Kidney (tissue), 14 donors: ENCODE results near the gene GRAP2. TPM values are rescaled to one million over a fixed set of nuclear protein-coding genes. Genes with fewer than 3 reads are reported as not detected.
"Not testable (repeated sequence)": the region's sequence is repeated elsewhere in the genome, so short reads cannot be mapped to it uniquely, and the experiment has no call there.

Experiments
- DNase-seq, 5 donors: peaks; one replicate each; pipeline ENCODE4 v3.0.0-alpha.2; 2013 to 2020
- FAIRE-seq: peaks from 2 replicates; lab custom pipeline; 2012; peaks lifted over from hg19 to GRCh38; lab: Jason Lieb, UNC
- H3K27ac ChIP-seq, 2 donors: one replicate each; pipeline ENCODE4 v1.7.0; 2013; ENCODE audit warnings: low read depth in 2 of 2, low read length in 2 of 2, inconsistent platforms in 1 of 2
- H3K27me3 ChIP-seq: one replicate; pipeline ENCODE4 v1.7.1; 2013; ENCODE audit warnings: low read length, inconsistent platforms; ENCODE audit not compliant: control insufficient read depth, insufficient read depth
- H3K36me3 ChIP-seq, 3 donors: one replicate each; pipeline versions ENCODE4 v1.7.0 to v1.7.1; 2013; ENCODE audit warnings: low read length in 3 of 3, control low read depth in 1 of 3, inconsistent platforms in 1 of 3; ENCODE audit not compliant: insufficient read depth in 3 of 3, control insufficient read depth in 2 of 3
- H3K4me1 ChIP-seq, 3 donors: one replicate each; pipeline versions ENCODE4 v1.7.0 to v1.7.1; 2013; ENCODE audit warnings: low read length in 3 of 3, inconsistent platforms in 1 of 3, low read depth in 1 of 3; ENCODE audit not compliant: control insufficient read depth in 2 of 3, insufficient read depth in 2 of 3
- H3K4me3 ChIP-seq, 3 donors: one replicate each; pipeline versions ENCODE4 v1.7.0 to v1.8.1; 2013; ENCODE audit warnings: low read length in 3 of 3, control low read depth in 1 of 3, inconsistent platforms in 1 of 3
- H3K9ac ChIP-seq, 3 donors: one replicate each; pipeline versions ENCODE4 v1.7.0 to v1.7.1; 2013; ENCODE audit warnings: low read length in 3 of 3, control low read depth in 1 of 3, inconsistent platforms in 1 of 3
- H3K9me3 ChIP-seq, 3 donors: one replicate each; pipeline versions ENCODE4 v1.7.0 to v1.7.1; 2013; ENCODE audit warnings: low read length in 3 of 3, control low read depth in 1 of 3, inconsistent platforms in 1 of 3; ENCODE audit not compliant: control insufficient read depth in 2 of 3, insufficient read depth in 1 of 3
- intact Hi-C: fragments of 100-400 bp; cut with DNase I; formaldehyde crosslinking; loops from one replicate; pipeline ENCODE4 v1.11.1; 2022
- polyA plus RNA-seq: library from polyadenylated mRNA; stranded (reverse); fragments of 350-450 nt; fragmentation: Illumina TruSeq; extraction: RNeasy Lipid Tissue Mini Kit (QIAGEN cat#74804); gene quantifications from one replicate; pipeline ENCODE4 v1.2.3, GENCODE V29; 2014; ENCODE audit warnings: low read depth, low replicate concordance; ENCODE audit not compliant: insufficient read depth
- total RNA-seq: library from RNA; stranded (reverse); fragmentation: NEBNext Ultra II Directional; extraction: Animal tissue kit (Norgen Biotek cat#: 25700); gene quantifications from one replicate; pipeline ENCODE4 v1.2.1, GENCODE V29; 2021
- TF ChIP-seq, protein P1 (sequence below): IDR thresholded peaks from 3 replicates; pipeline ENCODE4 v1.5.1; 2012; ENCODE audit warnings: mild to moderate bottlenecking, moderate library complexity, borderline replicate concordance; ENCODE audit not compliant: insufficient read depth; ENCODE audit errors: extremely low read depth
- donor health status: control.
- donor health status: control.
- donor health status: control.
- donor health status: control.
- donor health status: control.
- donor health status: DM: yes; HTN: yes; CAD: no.
- donor health status: Normal renal cell carcinoma (clear cell type).

Gene GRAP2
- total and polyA plus RNA-seq, 2 donors from 2014 or later = 0.73 to 9.7 TPM

DNA sequence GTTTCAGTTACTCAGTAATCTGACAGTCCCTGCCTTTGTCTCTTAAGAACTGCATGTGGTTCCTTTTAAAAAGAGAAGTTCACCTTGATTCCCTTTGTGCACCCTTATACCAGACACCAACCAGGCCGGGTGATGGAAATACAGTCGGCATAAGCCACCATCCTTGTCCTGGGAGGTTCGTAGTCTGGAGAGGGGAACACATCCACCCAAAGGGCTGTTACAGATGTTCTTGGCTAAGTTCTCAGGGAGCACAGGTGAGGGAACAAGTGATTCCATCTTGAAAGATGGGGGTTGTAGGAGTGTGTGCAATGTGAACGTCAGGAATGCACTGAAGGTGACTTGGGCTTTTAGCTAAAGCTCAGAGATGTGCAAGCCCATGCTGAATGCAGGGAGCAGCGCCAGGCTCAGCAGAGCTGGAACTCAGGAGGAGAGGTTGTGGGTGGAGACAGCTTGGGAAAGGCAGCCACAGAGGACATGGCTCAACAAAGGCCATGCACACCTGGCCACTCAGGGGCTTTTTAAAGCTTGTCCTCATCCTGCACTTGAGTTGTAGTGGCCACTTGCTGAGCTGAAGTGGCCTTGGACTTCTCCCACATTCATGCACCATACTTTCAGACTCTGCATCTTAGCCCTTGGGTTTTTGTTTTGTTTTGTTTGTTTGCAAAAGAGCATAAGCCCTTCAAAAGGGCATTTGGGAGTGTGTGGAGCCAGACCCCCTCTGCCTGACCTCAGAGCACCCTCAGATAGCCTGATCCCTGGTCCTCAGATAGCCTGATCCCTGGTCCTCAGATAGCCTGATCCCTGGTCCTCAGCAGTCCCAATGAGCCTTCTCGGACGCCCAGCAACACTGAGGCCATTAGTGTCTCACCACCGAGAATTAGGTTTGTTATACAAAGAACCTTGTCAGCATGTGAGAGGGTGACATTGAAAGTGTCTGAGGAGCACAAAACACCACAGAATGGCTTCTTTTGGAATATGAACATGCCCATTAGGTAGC lies 46.6 kb downstream of the GRAP2 start:
- Histone ChIP-seq H3K4me1 (no peaks in the 10 kb centered on the region), H3K9ac (no peak overlapping the region), H3K27me3 (no peaks in the 10 kb centered on the region), H3K36me3 (no peaks in the 10 kb centered on the region), H3K4me3 (no peak overlapping the region), H3K9me3 (no peaks in the 10 kb centered on the region), H3K27ac (no peak overlapping the region)
- TF ChIP-seq, protein P1, sequence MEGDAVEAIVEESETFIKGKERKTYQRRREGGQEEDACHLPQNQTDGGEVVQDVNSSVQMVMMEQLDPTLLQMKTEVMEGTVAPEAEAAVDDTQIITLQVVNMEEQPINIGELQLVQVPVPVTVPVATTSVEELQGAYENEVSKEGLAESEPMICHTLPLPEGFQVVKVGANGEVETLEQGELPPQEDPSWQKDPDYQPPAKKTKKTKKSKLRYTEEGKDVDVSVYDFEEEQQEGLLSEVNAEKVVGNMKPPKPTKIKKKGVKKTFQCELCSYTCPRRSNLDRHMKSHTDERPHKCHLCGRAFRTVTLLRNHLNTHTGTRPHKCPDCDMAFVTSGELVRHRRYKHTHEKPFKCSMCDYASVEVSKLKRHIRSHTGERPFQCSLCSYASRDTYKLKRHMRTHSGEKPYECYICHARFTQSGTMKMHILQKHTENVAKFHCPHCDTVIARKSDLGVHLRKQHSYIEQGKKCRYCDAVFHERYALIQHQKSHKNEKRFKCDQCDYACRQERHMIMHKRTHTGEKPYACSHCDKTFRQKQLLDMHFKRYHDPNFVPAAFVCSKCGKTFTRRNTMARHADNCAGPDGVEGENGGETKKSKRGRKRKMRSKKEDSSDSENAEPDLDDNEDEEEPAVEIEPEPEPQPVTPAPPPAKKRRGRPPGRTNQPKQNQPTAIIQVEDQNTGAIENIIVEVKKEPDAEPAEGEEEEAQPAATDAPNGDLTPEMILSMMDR = no peak
- FAIRE-seq (no peak), DNase-seq (no peak)
- intact Hi-C loops = no loop called here

DNA sequence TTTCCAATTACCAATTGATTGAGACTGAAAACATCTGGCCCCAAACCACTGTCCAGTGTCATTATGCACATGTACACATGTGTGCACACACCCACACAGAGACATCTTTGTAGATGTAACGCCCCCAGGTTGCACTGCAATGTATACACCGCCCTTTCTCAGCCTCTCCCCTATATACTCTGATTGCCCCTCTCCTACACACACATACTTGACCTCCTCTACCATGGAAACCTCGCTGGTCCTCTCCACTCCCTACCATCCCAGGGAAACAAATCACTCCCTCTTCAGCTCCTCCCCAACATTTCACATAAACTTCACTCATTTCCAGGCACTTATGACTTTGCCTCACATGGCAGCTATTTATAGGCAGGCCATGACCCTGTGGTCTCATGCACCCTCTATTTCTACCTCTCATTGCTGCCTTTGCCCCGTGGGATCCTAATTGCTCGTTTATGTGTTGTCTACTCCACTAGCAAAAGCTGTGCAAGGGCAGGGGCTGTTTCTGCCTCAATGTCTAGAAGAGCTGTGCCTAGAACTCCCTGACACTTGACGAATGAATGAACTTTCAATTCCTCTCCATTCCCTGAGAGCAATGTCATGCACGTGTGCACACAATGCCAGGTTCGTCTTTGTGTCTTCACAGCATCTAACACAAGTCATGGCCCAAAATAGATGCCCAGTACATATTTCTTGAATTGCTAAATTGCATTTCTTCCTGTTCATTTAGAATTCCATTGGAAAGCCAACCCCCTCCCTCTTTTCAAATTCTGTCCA lies 49.3 kb downstream of the GRAP2 start:
- no peaks in the 10 kb centered on the region for H3K4me1 ChIP-seq
- peak in 1 of 5 donors; percentile 25 for DNase-seq
- no peak for FAIRE-seq
- H3K4me3 ChIP-seq = no peak overlapping the region
- TF ChIP-seq, protein P1 = no peak
- intact Hi-C loops = no loop called here
- no peaks in the 10 kb centered on the region for H3K27me3 ChIP-seq
- H3K9ac ChIP-seq = no peak overlapping the region
- H3K36me3 ChIP-seq = no peaks in the 10 kb centered on the region
- H3K9me3 ChIP-seq = no peaks in the 10 kb centered on the region
- no peak overlapping the region for H3K27ac ChIP-seq

DNA sequence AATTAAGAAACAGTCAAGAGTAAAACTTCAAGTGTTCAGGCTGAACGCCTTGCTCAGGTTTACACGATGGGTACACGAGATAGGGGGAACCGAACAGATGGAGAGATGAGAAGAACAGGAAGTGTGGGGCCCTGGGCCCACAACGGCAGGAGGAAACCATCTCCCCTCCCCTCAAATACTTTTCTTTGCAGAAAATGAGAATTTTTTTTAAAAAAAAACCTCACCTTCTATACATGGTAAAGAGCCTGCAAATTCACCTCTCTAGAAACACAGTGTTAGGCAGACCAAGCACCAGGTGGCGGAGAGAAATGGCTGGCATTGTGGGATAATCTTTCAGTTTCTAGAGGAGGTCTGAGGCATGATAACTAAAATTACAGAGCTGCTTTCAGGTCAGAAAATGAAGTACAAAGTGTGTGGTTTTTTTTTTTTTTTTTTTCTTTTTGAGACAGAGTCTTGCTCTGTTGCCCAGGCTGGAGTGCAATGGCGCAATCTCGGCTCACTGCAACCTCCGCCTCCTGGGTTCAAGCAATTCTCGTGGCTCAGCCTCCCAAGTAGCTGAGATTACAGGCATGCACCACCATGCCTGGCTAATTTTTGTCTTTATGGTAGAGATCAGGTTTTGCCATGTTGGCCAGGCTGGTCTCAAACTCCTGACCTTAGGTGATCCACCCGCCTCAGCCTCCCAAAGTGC lies 50.9 kb downstream of the GRAP2 start:
- H3K9me3 ChIP-seq, H3K4me3 ChIP-seq, H3K27me3 ChIP-seq, H3K9ac ChIP-seq, FAIRE-seq, H3K4me1 ChIP-seq, intact Hi-C loops, H3K27ac ChIP-seq, H3K36me3 ChIP-seq, DNase-seq: not testable (repeated sequence)
